Naive thymus-derived CD8-positive, alpha-beta T cell (primary cell): Measurements from ENCODE around the gene NAB2. TPM values are rescaled to one million over a fixed set of nuclear protein-coding genes. Genes with fewer than 3 reads are reported as not detected.

Experiments
- polyA plus RNA-seq, 3 donors: library from polyadenylated mRNA; unstranded; fragments of 300-500 nt; fragmentation: Illumina TruSeq; gene quantifications; one replicate each; pipeline ENCODE4 v1.2.3, GENCODE V29; 2021
- total RNA-seq, 8 experiments: library from RNA in 2 of 8; stranded (reverse) in 2 of 8; gene quantifications; one replicate each; pipeline ENCODE4 v1.2.3 and lab custom pipeline; 2021 to 2026

The NAB2 gene
- total and polyA plus RNA-seq, 5 experiments from 2014 or later: 1.2 to 19.2 (median 4.0) TPM

Other genes starting within 250 kb of the NAB2 start
- not detected for gene SDR9C7, start 154.7 kb upstream of the NAB2 start, total RNA-seq
- not detected for gene SDR9C7, start 154.7 kb upstream of the NAB2 start, polyA plus RNA-seq
- 1 to 10 TPM; 1.6 to 1.7 TPM for gene RDH16, start 131.5 kb upstream of the NAB2 start, total RNA-seq
- under 1 TPM in 1 of 3 donors, not detected in 2; 0.08 TPM for gene RDH16, start 131.5 kb upstream of the NAB2 start, polyA plus RNA-seq
- 10 to 100 TPM; 10.6 to 11.2 TPM for gene ZBTB39, start 82.6 kb upstream of the NAB2 start, total RNA-seq
- gene ZBTB39, start 82.6 kb upstream of the NAB2 start, polyA plus RNA-seq: 1 to 10 TPM; 1.7 to 2.8 (median 1.9) TPM
- not detected for gene TAC3, start 72.6 kb upstream of the NAB2 start, total RNA-seq
- gene TAC3, start 72.6 kb upstream of the NAB2 start, polyA plus RNA-seq: not detected
- gene MYO1A, start 39.0 kb upstream of the NAB2 start, total RNA-seq: 1 to 10 TPM in 1 of 2 experiments, under 1 TPM in 1; 0.39 to 1.1 TPM
- gene MYO1A, start 39.0 kb upstream of the NAB2 start, polyA plus RNA-seq: under 1 TPM in 1 of 3 donors, not detected in 2; 0.05 TPM
- gene NEMP1, start 10.3 kb upstream of the NAB2 start, total RNA-seq: 10 to 100 TPM; 27.8 to 29.5 TPM
- 1 to 10 TPM; 2.6 to 5.5 (median 4.1) TPM for gene NEMP1, start 10.3 kb upstream of the NAB2 start, polyA plus RNA-seq
- gene STAT6, start 22.2 kb downstream of the NAB2 start, total RNA-seq: 100 to 1,000 TPM; 298 to 316 TPM
- 10 to 100 TPM; 80.2 to 97.1 (median 80.5) TPM for gene STAT6, start 22.2 kb downstream of the NAB2 start, polyA plus RNA-seq
- 1 to 10 TPM; 4.9 to 6.0 TPM for gene LRP1, start 39.4 kb downstream of the NAB2 start, total RNA-seq
- gene LRP1, start 39.4 kb downstream of the NAB2 start, polyA plus RNA-seq: under 1 TPM in 2 of 3 donors, not detected in 1; 0.51 to 0.52 TPM
- not detected for gene LRP1-AS, start 58.5 kb downstream of the NAB2 start, total RNA-seq
- gene LRP1-AS, start 58.5 kb downstream of the NAB2 start, polyA plus RNA-seq: not detected
- gene NXPH4, start 127.7 kb downstream of the NAB2 start, total RNA-seq: under 1 TPM; 0.41 to 0.55 TPM
- not detected for gene NXPH4, start 127.7 kb downstream of the NAB2 start, polyA plus RNA-seq
- gene SHMT2, start 140.6 kb downstream of the NAB2 start, total RNA-seq: 10 to 100 TPM; 45.2 to 45.3 TPM
- 10 to 100 TPM; 27.3 to 31.2 (median 28.8) TPM for gene SHMT2, start 140.6 kb downstream of the NAB2 start, polyA plus RNA-seq
- 1 to 10 TPM; 2.5 to 2.6 TPM for gene STAC3, start 162.1 kb downstream of the NAB2 start, total RNA-seq
- not detected for gene STAC3, start 162.1 kb downstream of the NAB2 start, polyA plus RNA-seq